ENCODE measurements around the gene NR0B1.

The NR0B1 gene

GRCh38 chrX:30313322-30313721, 4.1 kb upstream of the NR0B1 start:
- no peak for TF ChIP-seq CTCF (conservative IDR thresholded peaks at IDR 0.05; ENCODE audit: control insufficient read depth, insufficient read depth, low read depth, low read length)
- no peak overlapping the region for H3K4me3 ChIP-seq (ENCODE audit: control insufficient read depth, low read depth, low read length)
- no peak for DNase-seq (ENCODE audit: low read depth)

GRCh38 chrX:30312858-30313257, 3.7 kb upstream of the NR0B1 start:
- no peak overlapping the region for H3K4me3 ChIP-seq (ENCODE audit: control insufficient read depth, low read depth, low read length)
- no peak for DNase-seq (ENCODE audit: low read depth)
- no peak for TF ChIP-seq CTCF (conservative IDR thresholded peaks at IDR 0.05; ENCODE audit: control insufficient read depth, insufficient read depth, low read depth, low read length)

- no peak overlapping the region for H3K4me3 ChIP-seq (ENCODE audit: control insufficient read depth, low read depth, low read length)
- TF ChIP-seq CTCF (conservative IDR thresholded peaks at IDR 0.05; ENCODE audit: control insufficient read depth, insufficient read depth, low read depth, low read length): no peak
- DNase-seq (ENCODE audit: low read depth): no peak
These were observed 1.4 kb upstream of the NR0B1 start for GRCh38 chrX:30310429-30311206.

- DNase-seq (ENCODE audit: low read depth): peak; percentile 15
- peak overlapping the region; percentile 24 for H3K4me3 ChIP-seq (ENCODE audit: control insufficient read depth, low read depth, low read length)
- TF ChIP-seq CTCF (conservative IDR thresholded peaks at IDR 0.05; ENCODE audit: control insufficient read depth, insufficient read depth, low read depth, low read length): no peak
These were observed 689 bp downstream of the NR0B1 start for GRCh38 chrX:30308263-30309138.

GRCh38 chrX:30307466-30307865, 1.7 kb downstream of the NR0B1 start:
- no peak for TF ChIP-seq CTCF (conservative IDR thresholded peaks at IDR 0.05; ENCODE audit: control insufficient read depth, insufficient read depth, low read depth, low read length)
- H3K4me3 ChIP-seq (ENCODE audit: control insufficient read depth, low read depth, low read length): no peak overlapping the region
- no peak for DNase-seq (ENCODE audit: low read depth)

- TF ChIP-seq CTCF (conservative IDR thresholded peaks at IDR 0.05; ENCODE audit: control insufficient read depth, insufficient read depth, low read depth, low read length): no peak
- no peak for DNase-seq (ENCODE audit: low read depth)
- H3K4me3 ChIP-seq (ENCODE audit: control insufficient read depth, low read depth, low read length): no peak overlapping the region
These were observed 4.3 kb downstream of the NR0B1 start for GRCh38 chrX:30304866-30305265.
